Activated B cell treated with CpG ODN at 0.5 μM for 24 hours (primary cell): ENCODE results near the gene GALNT12. TPM values are rescaled to one million over a fixed set of nuclear protein-coding genes. Genes with fewer than 3 reads are reported as not detected.

Experiments
- ATAC-seq: fragments of 200-7000 bp; cut with Tn5 transposase; one replicate; pipeline ENCODE4 v1.10.0; 2021; ENCODE audit warnings: low read depth, mild to moderate bottlenecking, moderate library complexity
- CTCF ChIA-PET: fragments of 350-600 bp; sonication (Branson Sonifier 250); formaldehyde crosslinking; loops from one replicate; lab custom pipeline; 2021; ENCODE audit warnings: antibody characterized with exemption; lab: Charles Lee
- POLR2A ChIA-PET: fragments of 350-600 bp; sonication (Branson Sonifier 250); formaldehyde crosslinking; loops from one replicate; lab custom pipeline; 2021; ENCODE audit warnings: antibody characterized with exemption; lab: Charles Lee
- DNase-seq: peaks from one replicate; pipeline ENCODE4 v3.0.0; 2022
- H3K27ac Mint-ChIP-seq: one replicate; pipeline ENCODE4 v1.8.0; 2020; ENCODE audit warnings: mixed read lengths
- H3K27me3 Mint-ChIP-seq: one replicate; pipeline ENCODE4 v1.8.0; 2021; ENCODE audit warnings: mixed read lengths
- H3K36me3 Mint-ChIP-seq: one replicate; pipeline ENCODE4 v1.8.0; 2021; ENCODE audit warnings: low read depth, mixed read lengths
- H3K4me1 Mint-ChIP-seq: one replicate; pipeline ENCODE4 v1.8.0; 2021; ENCODE audit warnings: mixed read lengths
- H3K4me3 Mint-ChIP-seq: one replicate; pipeline ENCODE4 v1.8.0; 2020; ENCODE audit warnings: mild to moderate bottlenecking, mixed read lengths
- H3K9me3 Mint-ChIP-seq: one replicate; pipeline ENCODE4 v1.8.0; 2020; ENCODE audit warnings: mixed read lengths
- CTCF ChIP-seq: fragments of 200-600 bp; IDR thresholded peaks from one replicate; pipeline ENCODE4 v1.8.0; 2022; ENCODE audit warnings: antibody characterized with exemption, mild to moderate bottlenecking
- intact Hi-C: fragments of 100-400 bp; cut with micrococcal nuclease; formaldehyde crosslinking; loops from one replicate; pipeline ENCODE4 v1.15.1; 2024
- total RNA-seq: library from RNA; stranded (reverse); gene quantifications from 2 replicates; pipeline ENCODE4 v1.2.3, GENCODE V29; 2022

The GALNT12 gene
- total RNA-seq, 1 donor from 2014 or later = 2.0 TPM

DNA sequence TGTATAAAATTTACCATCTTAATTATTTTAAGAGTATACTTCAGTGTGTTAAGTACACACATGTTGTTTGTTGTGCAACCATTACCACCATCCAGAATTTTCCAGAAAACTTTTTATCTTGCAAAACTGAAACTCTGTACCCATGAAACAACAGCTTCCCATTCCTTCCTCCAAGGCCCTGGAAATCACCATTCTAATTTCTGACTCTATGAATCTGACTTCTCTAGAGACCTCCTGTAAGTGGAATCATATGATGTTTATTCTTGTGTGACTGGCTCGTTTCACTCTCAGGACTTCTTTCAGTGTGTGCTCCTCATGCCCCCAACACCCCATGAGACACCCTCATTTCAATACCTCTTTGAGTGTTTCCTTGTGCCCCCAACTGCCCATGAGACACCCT lies 75.8 kb downstream of the GALNT12 start:
- Mint-ChIP-seq H3K27me3 (peaks cover 29% of the 10 kb centered on the region), H3K4me1 (no peaks in the 10 kb centered on the region), H3K4me3 (no peak overlapping the region), H3K9me3 (no peaks in the 10 kb centered on the region), H3K36me3 (no peaks in the 10 kb centered on the region), H3K27ac (no peak overlapping the region)
- ChIA-PET POLR2A (no interaction called here), CTCF (no interaction called here)
- DNase-seq = no peak
- TF ChIP-seq CTCF = no peak
- no peak for ATAC-seq
- intact Hi-C loops = no loop called here

DNA sequence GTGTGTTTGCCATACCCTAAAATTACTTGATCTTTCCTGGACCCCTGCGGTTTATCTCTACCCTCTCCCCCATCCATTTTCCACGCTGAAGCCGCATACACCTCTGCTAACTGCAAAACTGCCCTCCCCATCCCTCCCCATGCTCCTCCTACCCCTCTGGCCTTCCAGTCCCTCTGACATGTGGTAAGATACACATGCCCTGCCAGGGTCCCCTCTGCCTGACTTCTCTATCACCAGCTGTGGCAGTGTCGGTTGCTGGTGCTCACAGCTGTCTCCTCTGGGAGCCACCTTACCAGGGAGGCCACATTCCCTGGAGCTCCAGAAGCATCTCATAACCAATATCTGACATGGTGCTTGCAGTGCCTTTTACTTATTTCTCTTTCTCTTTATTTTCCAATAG lies 77.4 kb downstream of the GALNT12 start:
- Mint-ChIP-seq H3K36me3 (no peaks in the 10 kb centered on the region), H3K4me3 (no peak overlapping the region), H3K27me3 (peaks cover 27% of the 10 kb centered on the region), H3K4me1 (no peaks in the 10 kb centered on the region), H3K9me3 (no peaks in the 10 kb centered on the region), H3K27ac (no peak overlapping the region)
- ATAC-seq (no peak), DNase-seq (no peak)
- ChIA-PET CTCF (no interaction called here), POLR2A (no interaction called here)
- TF ChIP-seq CTCF = no peak
- intact Hi-C loops = no loop called here

GRCh38 chr9:98885575-98886295 lies 78.3 kb downstream of the GALNT12 start:
- ChIA-PET CTCF (no interaction called here), POLR2A (no interaction called here)
- no peak for DNase-seq
- no peak overlapping the region for H3K4me3 Mint-ChIP-seq
- intact Hi-C loops = no loop called here
- H3K9me3 Mint-ChIP-seq = no peaks in the 10 kb centered on the region
- H3K4me1 Mint-ChIP-seq = no peaks in the 10 kb centered on the region
- H3K36me3 Mint-ChIP-seq = no peaks in the 10 kb centered on the region
- ATAC-seq = no peak
- H3K27ac Mint-ChIP-seq = no peak overlapping the region
- H3K27me3 Mint-ChIP-seq = peaks cover 33% of the 10 kb centered on the region
- TF ChIP-seq CTCF = no peak

DNA sequence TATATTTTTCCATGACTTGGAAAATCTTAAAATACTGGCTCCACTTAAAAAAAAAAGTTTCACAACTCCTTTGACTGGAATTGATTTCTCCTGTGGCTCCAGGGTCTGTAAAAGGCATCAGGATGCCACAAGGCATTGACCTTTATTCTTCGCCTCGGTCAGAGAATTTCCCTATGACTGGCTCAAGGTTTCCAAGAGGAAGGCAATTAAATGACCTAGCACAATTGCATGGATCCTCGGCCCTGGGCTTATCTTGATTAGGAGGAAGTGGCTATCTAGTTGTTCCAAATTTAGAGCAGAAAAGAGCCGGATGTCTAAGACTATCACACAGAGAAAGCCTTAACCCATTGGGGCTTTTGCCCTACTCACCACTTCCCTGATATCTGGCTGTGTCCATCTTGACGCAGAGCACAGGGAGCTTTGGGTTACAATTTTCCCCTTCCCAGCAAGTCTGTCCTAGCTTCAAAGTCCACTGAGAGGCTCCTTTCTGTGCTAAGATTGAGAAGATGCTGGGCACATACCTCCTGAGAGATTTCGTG lies 79.3 kb downstream of the GALNT12 start:
- ChIA-PET CTCF (no interaction called here), POLR2A (no interaction called here)
- H3K4me3 Mint-ChIP-seq = no peak overlapping the region
- DNase-seq = no peak
- no peaks in the 10 kb centered on the region for H3K36me3 Mint-ChIP-seq
- intact Hi-C loops = no loop called here
- H3K9me3 Mint-ChIP-seq = no peaks in the 10 kb centered on the region
- H3K27me3 Mint-ChIP-seq = peaks cover 32% of the 10 kb centered on the region
- no peaks in the 10 kb centered on the region for H3K4me1 Mint-ChIP-seq
- H3K27ac Mint-ChIP-seq = no peak overlapping the region
- no peak for TF ChIP-seq CTCF
- ATAC-seq = no peak

DNA sequence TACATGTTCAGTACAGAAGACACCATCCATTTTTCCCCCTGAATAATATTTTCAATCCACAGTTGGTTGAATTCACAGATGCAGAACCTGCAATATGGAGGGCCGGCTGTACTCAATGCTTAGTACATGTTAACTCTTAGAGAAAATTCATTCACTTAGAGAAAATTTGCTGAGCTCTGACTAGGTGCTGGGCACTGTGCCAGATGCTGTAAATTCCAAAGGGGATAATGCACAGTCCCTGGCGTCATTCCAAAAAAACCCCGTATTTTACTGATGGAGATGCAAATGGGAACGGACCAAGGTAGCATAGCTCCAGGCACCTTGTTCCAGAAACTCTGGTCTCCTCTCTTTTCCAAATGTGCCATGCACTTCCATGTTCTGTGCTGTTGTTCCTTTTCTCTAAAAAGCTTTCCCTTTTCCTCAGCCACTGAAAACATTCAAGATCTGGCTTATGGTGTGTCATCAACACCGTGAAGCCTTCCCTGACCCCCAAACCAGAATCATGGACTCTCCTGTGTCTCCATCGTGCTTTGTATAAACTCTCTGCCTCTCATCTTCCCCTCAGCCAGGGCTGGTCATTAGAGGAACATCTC lies 80.5 kb downstream of the GALNT12 start:
- Mint-ChIP-seq H3K36me3 (no peaks in the 10 kb centered on the region), H3K27me3 (peaks cover 28% of the 10 kb centered on the region), H3K27ac (no peak overlapping the region), H3K4me3 (no peak overlapping the region), H3K9me3 (no peaks in the 10 kb centered on the region), H3K4me1 (no peaks in the 10 kb centered on the region)
- POLR2A ChIA-PET = no interaction called here
- intact Hi-C loops = no loop called here
- ATAC-seq = no peak
- no peak for DNase-seq
- TF ChIP-seq CTCF = no peak
- CTCF ChIA-PET = no interaction called here
